K562 (cell line): ENCODE results near the gene HMOX2. TPM values are rescaled to one million over a fixed set of nuclear protein-coding genes. Genes with fewer than 3 reads are reported as not detected.

ENCODE experiments used
- ATAC-seq: fragments of 200-7000 bp; cut with Tn5 transposase; 3 replicates; pipeline ENCODE4 v1.9.1; 2020; ENCODE audit warnings: moderate library complexity
- BruUV-seq: library from RNA; stranded (reverse); fragments of 400-500 nt; replicated peaks from 2 replicates; lab custom pipeline; 2021; lab: Mats Ljungman, UMichigan
- CTCF ChIA-PET: fragments of 300-600 bp; formaldehyde crosslinking; extraction: SDS; loops from one replicate; lab custom pipeline; 2021; ENCODE audit warnings: low intra/inter-chr PET ratio; lab: Yijun Ruan, JAX
- POLR2A ChIA-PET: fragments of 300-600, 350-650 bp; sonication (Branson Sonifier 250); formaldehyde crosslinking; extraction: SDS; loops from one replicate; lab custom pipeline; 2021; ENCODE audit warnings: antibody characterized with exemption, inconsistent platforms; lab: Yijun Ruan, JAX
- DNase-seq, 4 experiments: peaks; one replicate each; pipeline versions ENCODE4 v3.0.0 to v3.0.0-alpha.2; 2011 to 2018; ENCODE audit warnings: low spot score in 3 of 4, mixed read lengths in 3 of 4; ENCODE audit errors: extremely low read depth in 1 of 4
- FAIRE-seq: peaks from 2 replicates; lab custom pipeline; 2011; peaks lifted over from hg19 to GRCh38; lab: Jason Lieb, UNC
- H2AFZ ChIP-seq: 2 replicates; pipeline ENCODE4 v1.6.0; 2011; ENCODE audit warnings: low read depth, low read length, control low read depth, inconsistent platforms
- H3K27ac ChIP-seq: fragments of 200-600 bp; 3 replicates; pipeline ENCODE4 v1.8.0; 2011; ENCODE audit warnings: low read depth, mild to moderate bottlenecking, control low read depth, inconsistent platforms, low read length, moderate library complexity, mixed read lengths; ENCODE audit errors: extremely low read depth
- H3K27me3 ChIP-seq, 2 experiments: fragments of 300-600 bp in 1 of 2; 2 replicates in 1 of 2; 3 replicates in 1 of 2; pipeline versions ENCODE4 v1.6.0 to v1.8.0; 2011; ENCODE audit warnings: inconsistent platforms in 2 of 2, low read length in 2 of 2, mild to moderate bottlenecking in 1 of 2, mixed read lengths in 1 of 2, moderate library complexity in 1 of 2; ENCODE audit not compliant: control insufficient read depth in 2 of 2, insufficient read depth in 2 of 2
- H3K36me3 ChIP-seq: fragments of 300-600 bp; 3 replicates; pipeline ENCODE4 v1.8.0; 2011; ENCODE audit warnings: mild to moderate bottlenecking, low read length, inconsistent platforms; ENCODE audit not compliant: control insufficient read depth, insufficient read depth
- H3K4me1 ChIP-seq, 2 experiments: fragments of 200-600 bp in 1 of 2; replicated peaks in 1 of 2; 2 replicates in 1 of 2; 3 replicates in 1 of 2; pipeline versions ENCODE4 v1.5.1 to v1.8.0; 2011; ENCODE audit warnings: inconsistent platforms in 2 of 2, low read length in 2 of 2, mild to moderate bottlenecking in 1 of 2, mixed read lengths in 1 of 2, moderate library complexity in 1 of 2; ENCODE audit not compliant: control insufficient read depth in 2 of 2, insufficient read depth in 2 of 2
- H3K4me2 ChIP-seq: 2 replicates; pipeline ENCODE4 v1.6.1; 2011; ENCODE audit warnings: low read length, control low read depth, inconsistent platforms, mixed read lengths; ENCODE audit not compliant: insufficient read depth
- H3K4me3 ChIP-seq: fragments of 200-600 bp; sonication (generic), shearing (Covaris generic); 2 replicates; pipeline ENCODE4 v1.5.1; 2016; ENCODE audit warnings: control low read depth, inconsistent platforms
- H3K79me2 ChIP-seq: fragments of 200-600 bp; 3 replicates; pipeline ENCODE4 v1.8.0; 2011; ENCODE audit warnings: low read length, inconsistent platforms; ENCODE audit not compliant: control insufficient read depth, insufficient read depth
- H3K9ac ChIP-seq, 2 experiments: 2 replicates each; pipeline versions ENCODE4 v1.6.0 to v1.6.1; 2011; ENCODE audit warnings: low read depth in 2 of 2, low read length in 2 of 2, control low read depth in 1 of 2, inconsistent platforms in 1 of 2, mild to moderate bottlenecking in 1 of 2, mixed read lengths in 1 of 2; ENCODE audit not compliant: insufficient read depth in 1 of 2
- H3K9me1 ChIP-seq: one replicate; pipeline ENCODE4 v1.6.0; 2011; ENCODE audit warnings: inconsistent platforms, mild to moderate bottlenecking, low read length, moderate library complexity; ENCODE audit not compliant: control insufficient read depth, insufficient read depth
- H3K9me3 ChIP-seq: replicated peaks from 2 replicates; pipeline ENCODE4 v1.5.1; 2011; ENCODE audit warnings: low read depth, low read length, inconsistent platforms; ENCODE audit not compliant: control insufficient read depth, insufficient read depth
- H4K20me1 ChIP-seq: replicated peaks from 2 replicates; pipeline ENCODE4 v1.6.1; 2011; ENCODE audit warnings: low read length, inconsistent platforms, mixed read lengths; ENCODE audit not compliant: control insufficient read depth, insufficient read depth
- SMC3 ChIP-seq: conservative IDR thresholded peaks from 2 replicates; pipeline ENCODE4 v1.6.1; 2011; ENCODE audit warnings: low read depth, low read length, improper control_type of control experiment; ENCODE audit not compliant: insufficient read depth
- WGBS: fragments of 100-300 bp; shearing (Covaris generic); methylation state at CpG from one replicate; pipeline ENCODE4 v1.1.6; 2016; ENCODE audit warnings: low coverage, mixed read lengths; ENCODE audit not compliant: insufficient coverage; ENCODE audit errors: missing lambda C conversion rate; 5-methylcytosine and 5-hydroxymethylcytosine counted together
- in situ Hi-C: fragments of 300-500 bp; cut with MboI; formaldehyde crosslinking; loops from 4 replicates; pipeline ENCODE4 v1.15.0; 2018; ENCODE audit warnings: inconsistent platforms, mixed read lengths
- intact Hi-C: fragments of 100-400 bp; cut with micrococcal nuclease; formaldehyde crosslinking; loops from 2 replicates; pipeline ENCODE4 v1.14.2; 2022
- polyA plus RNA-seq, 8 experiments: library from polyadenylated mRNA; depleted of rRNA in 4 of 8; stranded (reverse) in 5 of 8; unstranded in 3 of 8; fragments of >200 nt; fragmentation: Nextera tagmentation in 2 of 8; fragmentation: Illumina TruSeq in 1 of 8; extraction: Ambion mirVana in 2 of 8; extraction: Trizol in 1 of 8; gene quantifications; 2 replicates each; pipeline versions ENCODE4 v1.2.1 to v1.2.3, GENCODE V29; 2011 to 2014; ENCODE audit warnings: inconsistent platforms in 1 of 8, missing spikeins in 1 of 8
- total RNA-seq, 7 experiments: library from RNA; depleted of rRNA in 6 of 7; stranded (reverse); fragments of >200 nt in 6 of 7; fragmentation: Illumina TruSeq in 2 of 7; extraction: Trizol in 2 of 7; gene quantifications; 2 replicates each; pipeline versions ENCODE4 v1.2.1 to v1.2.3, GENCODE V29; 2011 to 2021; ENCODE audit warnings: low replicate concordance in 1 of 7
- TF ChIP-seq, protein P1 (sequence below), 3 experiments: IDR thresholded peaks in 2 of 3; conservative IDR thresholded peaks in 1 of 3; 2 replicates each; pipeline ENCODE4 v1.5.1; 2011 to 2012; ENCODE audit warnings: low read length in 3 of 3, mild to moderate bottlenecking in 3 of 3, control low read depth in 2 of 3, improper control_type of control experiment in 1 of 3, inconsistent platforms in 1 of 3, low read depth in 1 of 3, mixed read lengths in 1 of 3, moderate library complexity in 1 of 3; ENCODE audit not compliant: insufficient read depth in 2 of 3
- TF ChIP-seq, protein P2 (sequence below), 2 experiments: fragments of 450-650 bp; formaldehyde crosslinking in 1 of 2; IDR thresholded peaks; 2 replicates each; pipeline versions ENCODE4 v1.4.0 to v1.6.1; 2014 to 2020; ENCODE audit warnings: mild to moderate bottlenecking in 2 of 2, borderline replicate concordance in 1 of 2, low read depth in 1 of 2

Gene HMOX2
- total and polyA plus RNA-seq, 9 of the 15 experiments (the other 6 are each of a cell fraction or from before 2014, with no cell fraction given): 26.8 to 87.4 (median 57.4) TPM

DNA sequence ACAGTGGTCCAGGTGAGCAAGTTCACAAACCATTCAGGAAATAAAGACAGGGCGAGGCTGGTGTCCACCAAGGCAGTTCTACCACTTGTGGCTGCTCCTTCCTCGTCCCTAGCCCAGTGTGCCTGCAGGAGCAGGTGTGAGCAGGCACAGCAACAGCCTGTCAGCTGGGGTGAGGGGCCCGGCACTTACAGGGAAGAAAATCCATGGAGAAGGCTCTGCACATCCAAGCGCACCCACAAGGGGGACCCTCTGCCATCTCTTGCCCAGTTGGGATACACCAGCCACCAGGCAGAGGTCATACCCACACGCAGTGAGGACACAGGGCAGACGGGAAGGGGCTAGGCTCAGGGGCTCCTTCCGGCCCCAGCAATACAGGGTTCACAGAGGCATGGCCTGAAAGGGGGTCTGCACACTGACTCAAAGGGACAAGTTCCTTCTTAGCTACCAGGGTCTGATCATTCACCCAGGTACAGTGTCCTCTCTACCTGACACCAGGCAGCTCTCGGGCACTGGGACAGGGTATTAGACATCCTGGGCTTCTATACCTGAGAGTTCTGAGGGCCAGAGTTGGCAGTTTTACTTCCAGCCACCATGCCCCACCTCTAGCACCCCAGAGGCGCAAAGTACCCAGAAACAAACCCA lies 35.4 kb downstream of the HMOX2 start:
- H3K27ac ChIP-seq: no peak overlapping the region
- TF ChIP-seq, protein P1, sequence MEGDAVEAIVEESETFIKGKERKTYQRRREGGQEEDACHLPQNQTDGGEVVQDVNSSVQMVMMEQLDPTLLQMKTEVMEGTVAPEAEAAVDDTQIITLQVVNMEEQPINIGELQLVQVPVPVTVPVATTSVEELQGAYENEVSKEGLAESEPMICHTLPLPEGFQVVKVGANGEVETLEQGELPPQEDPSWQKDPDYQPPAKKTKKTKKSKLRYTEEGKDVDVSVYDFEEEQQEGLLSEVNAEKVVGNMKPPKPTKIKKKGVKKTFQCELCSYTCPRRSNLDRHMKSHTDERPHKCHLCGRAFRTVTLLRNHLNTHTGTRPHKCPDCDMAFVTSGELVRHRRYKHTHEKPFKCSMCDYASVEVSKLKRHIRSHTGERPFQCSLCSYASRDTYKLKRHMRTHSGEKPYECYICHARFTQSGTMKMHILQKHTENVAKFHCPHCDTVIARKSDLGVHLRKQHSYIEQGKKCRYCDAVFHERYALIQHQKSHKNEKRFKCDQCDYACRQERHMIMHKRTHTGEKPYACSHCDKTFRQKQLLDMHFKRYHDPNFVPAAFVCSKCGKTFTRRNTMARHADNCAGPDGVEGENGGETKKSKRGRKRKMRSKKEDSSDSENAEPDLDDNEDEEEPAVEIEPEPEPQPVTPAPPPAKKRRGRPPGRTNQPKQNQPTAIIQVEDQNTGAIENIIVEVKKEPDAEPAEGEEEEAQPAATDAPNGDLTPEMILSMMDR (IDR thresholded peaks at IDR 0.05 in 2 of 3, conservative IDR thresholded peaks at IDR 0.05 in 1 of 3; ENCODE audit: insufficient read depth in 2 of 3, low read depth in 1 of 3, low read length in 3 of 3): peak; percentile 58 to 70 (median 65)
- TF ChIP-seq SMC3: peak; percentile 57
- TF ChIP-seq, protein P2, sequence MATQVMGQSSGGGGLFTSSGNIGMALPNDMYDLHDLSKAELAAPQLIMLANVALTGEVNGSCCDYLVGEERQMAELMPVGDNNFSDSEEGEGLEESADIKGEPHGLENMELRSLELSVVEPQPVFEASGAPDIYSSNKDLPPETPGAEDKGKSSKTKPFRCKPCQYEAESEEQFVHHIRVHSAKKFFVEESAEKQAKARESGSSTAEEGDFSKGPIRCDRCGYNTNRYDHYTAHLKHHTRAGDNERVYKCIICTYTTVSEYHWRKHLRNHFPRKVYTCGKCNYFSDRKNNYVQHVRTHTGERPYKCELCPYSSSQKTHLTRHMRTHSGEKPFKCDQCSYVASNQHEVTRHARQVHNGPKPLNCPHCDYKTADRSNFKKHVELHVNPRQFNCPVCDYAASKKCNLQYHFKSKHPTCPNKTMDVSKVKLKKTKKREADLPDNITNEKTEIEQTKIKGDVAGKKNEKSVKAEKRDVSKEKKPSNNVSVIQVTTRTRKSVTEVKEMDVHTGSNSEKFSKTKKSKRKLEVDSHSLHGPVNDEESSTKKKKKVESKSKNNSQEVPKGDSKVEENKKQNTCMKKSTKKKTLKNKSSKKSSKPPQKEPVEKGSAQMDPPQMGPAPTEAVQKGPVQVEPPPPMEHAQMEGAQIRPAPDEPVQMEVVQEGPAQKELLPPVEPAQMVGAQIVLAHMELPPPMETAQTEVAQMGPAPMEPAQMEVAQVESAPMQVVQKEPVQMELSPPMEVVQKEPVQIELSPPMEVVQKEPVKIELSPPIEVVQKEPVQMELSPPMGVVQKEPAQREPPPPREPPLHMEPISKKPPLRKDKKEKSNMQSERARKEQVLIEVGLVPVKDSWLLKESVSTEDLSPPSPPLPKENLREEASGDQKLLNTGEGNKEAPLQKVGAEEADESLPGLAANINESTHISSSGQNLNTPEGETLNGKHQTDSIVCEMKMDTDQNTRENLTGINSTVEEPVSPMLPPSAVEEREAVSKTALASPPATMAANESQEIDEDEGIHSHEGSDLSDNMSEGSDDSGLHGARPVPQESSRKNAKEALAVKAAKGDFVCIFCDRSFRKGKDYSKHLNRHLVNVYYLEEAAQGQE (IDR thresholded peaks at IDR 0.05; ENCODE audit: borderline replicate concordance): peak; percentile 43; the same call in 1 of the 2 replicates
- TF ChIP-seq, protein P2 (CRISPR knock-in tag; IDR thresholded peaks at IDR 0.05; ENCODE audit: low read depth): no peak

More for the DNA sequence above, 35.4 kb downstream of the HMOX2 start:
- H4K20me1 ChIP-seq: 0 out of 2 replicates have a peak, but pooled peaks cover 3% of the 10 kb centered on the region
- H3K4me3 ChIP-seq: no peak overlapping the region
- ATAC-seq: peak; percentile 82
- H3K4me2 ChIP-seq: no peak overlapping the region
- H3K27me3 ChIP-seq: no peaks in the 10 kb centered on the region
- no peaks in the 10 kb centered on the region for H3K79me2 ChIP-seq
- WGBS: 81% methylated on average over 8 of the region's 9 CpGs
- H3K9me3 ChIP-seq: no peaks in the 10 kb centered on the region
- H3K9ac ChIP-seq: 0 out of 4 replicates have a peak overlapping the region, but pooled peaks of 1 of the 2 experiments have one; percentile 15
- BruUV-seq: no TSS peak
- CTCF ChIA-PET: no interaction called here
- DNase-seq: peak; percentile 43 to 57 (median 48)
- H3K4me1 ChIP-seq: peaks cover 0 to 14% of the 10 kb centered on the region in 2 experiments; a peak in 2 of 5 replicates
- no peak overlapping the region for H2AFZ ChIP-seq
- intact Hi-C loops (no loop called here), in situ Hi-C loops (loop anchor here (10.0 kb wide), 1 partner anchor 443 kb away; the partner anchor contains the start of gene SEC14L5)
- POLR2A ChIA-PET: interaction anchor here (0.9 to 1.4 kb wide), 3 partner anchors 11 to 74 kb away, joined by 3 to 5 read pairs (median 3); no protein-coding TSS in a partner anchor
- H3K36me3 ChIP-seq: peaks cover 64% of the 10 kb centered on the region; the same call in 2 of the 3 replicates
- no peaks in the 10 kb centered on the region for H3K9me1 ChIP-seq
- FAIRE-seq: peak; percentile 19
